PC-9 (cell line): ENCODE measurements around the gene KCNH1. TPM values are rescaled to one million over a fixed set of nuclear protein-coding genes. Genes with fewer than 3 reads are reported as not detected.
"Not testable (repeated sequence)": the region's sequence is repeated elsewhere in the genome, so short reads cannot be mapped to it uniquely, and the experiment has no call there.

Experiments
- BruUV-seq: library from RNA; stranded (reverse); fragments of 400-500 nt; replicated peaks from 2 replicates; lab custom pipeline; 2021; lab: Mats Ljungman, UMichigan
- CTCF ChIA-PET: fragments of 300-600 bp; sonication (Branson Sonifier 250); formaldehyde crosslinking; loops from one replicate; lab custom pipeline; 2022; ENCODE audit warnings: antibody characterized with exemption; lab: Charles Lee
- POLR2A ChIA-PET: fragments of 300-600 bp; sonication (Branson Sonifier 250); formaldehyde crosslinking; loops from one replicate; lab custom pipeline; 2022; ENCODE audit warnings: antibody characterized with exemption; ENCODE audit not compliant: unreplicated experiment; lab: Charles Lee
- DNase-seq, 2 experiments: peaks; one replicate each; pipeline versions ENCODE4 v3.0.0 to v3.0.0-alpha.2; 2015 to 2022; ENCODE audit warnings: mixed read lengths in 1 of 2
- H2AFZ ChIP-seq: fragments of 200-600 bp; sonication (generic); 2 replicates; pipeline ENCODE4 v1.8.1; 2017; ENCODE audit warnings: antibody characterized with exemption
- H3F3A ChIP-seq: fragments of 200-600 bp; sonication (generic); 2 replicates; pipeline ENCODE4 v1.8.1; 2017; ENCODE audit warnings: antibody characterized with exemption, mild to moderate bottlenecking, low read depth; ENCODE audit not compliant: insufficient read depth
- H3K27ac ChIP-seq: fragments of 200-600 bp; sonication (generic); 2 replicates; pipeline ENCODE4 v1.6.1; 2016; ENCODE audit warnings: mixed run types
- H3K27me3 ChIP-seq: fragments of 200-600 bp; sonication (generic); 2 replicates; pipeline ENCODE4 v1.6.1; 2016; ENCODE audit warnings: low read depth, mixed run types; ENCODE audit not compliant: insufficient read depth
- H3K36me3 ChIP-seq: fragments of 200-600 bp; sonication (generic); 2 replicates; pipeline ENCODE4 v1.6.1; 2016; ENCODE audit warnings: low read depth, mixed run types
- H3K4me1 ChIP-seq: fragments of 200-600 bp; sonication (generic); replicated peaks from 2 replicates; pipeline ENCODE4 v1.6.1; 2016; ENCODE audit warnings: mixed run types; ENCODE audit not compliant: insufficient read depth
- H3K4me2 ChIP-seq: fragments of 200-600 bp; sonication (generic); 2 replicates; pipeline ENCODE4 v1.6.1; 2017; ENCODE audit warnings: mixed run types
- H3K4me3 ChIP-seq: fragments of 200-600 bp; sonication (generic); 2 replicates; pipeline ENCODE4 v1.6.1; 2016; ENCODE audit warnings: mixed run types
- H3K79me2 ChIP-seq: fragments of 200-600 bp; sonication (generic); 2 replicates; pipeline ENCODE4 v1.6.1; 2017; ENCODE audit warnings: low read depth, mixed run types
- H3K9me2 ChIP-seq: fragments of 200-600 bp; sonication (generic); 2 replicates; pipeline ENCODE4 v1.8.1; 2017; ENCODE audit warnings: mild to moderate bottlenecking; ENCODE audit not compliant: insufficient read depth
- H3K9me3 ChIP-seq: fragments of 200-600 bp; sonication (generic); 2 replicates; pipeline ENCODE4 v1.8.1; 2016; ENCODE audit warnings: low read depth; ENCODE audit not compliant: insufficient read depth
- H4K20me1 ChIP-seq: fragments of 200-600 bp; sonication (generic); 2 replicates; pipeline ENCODE4 v1.8.1; 2017; ENCODE audit not compliant: insufficient read depth
- CTCF ChIP-seq: fragments of 200-600 bp; sonication (generic); conservative IDR thresholded peaks from 2 replicates; pipeline ENCODE4 v1.6.1; 2017; ENCODE audit warnings: mixed run types, antibody characterized with exemption, mild to moderate bottlenecking, moderate library complexity
- EZH2 ChIP-seq: fragments of 200-600 bp; sonication (generic); IDR thresholded peaks from 2 replicates; pipeline ENCODE4 v1.8.0; 2017; ENCODE audit warnings: antibody characterized with exemption, low read depth
- intact Hi-C: fragments of 100-400 bp; cut with micrococcal nuclease; formaldehyde crosslinking; loops from one replicate; pipeline ENCODE4 v1.10.0; 2022; ENCODE audit not compliant: unreplicated experiment
- total RNA-seq: library from RNA; stranded (reverse); gene quantifications from 2 replicates; pipeline ENCODE4 v1.2.3, GENCODE V29; 2021

Gene KCNH1
- total RNA-seq, 1 experiment from 2014 or later = not detected

GRCh38 chr1:211082824-211083223 is 51.1 kb downstream of the KCNH1 start:
- H4K20me1 ChIP-seq = no peaks in the 10 kb centered on the region
- no peaks in the 10 kb centered on the region for H3K9me3 ChIP-seq
- POLR2A ChIA-PET = no interaction called here
- H3F3A ChIP-seq = no peaks in the 10 kb centered on the region
- no peaks in the 10 kb centered on the region for H3K4me1 ChIP-seq
- no peaks in the 10 kb centered on the region for H3K79me2 ChIP-seq
- BruUV-seq = no TSS peak
- no peaks in the 10 kb centered on the region for H3K36me3 ChIP-seq
- no peak overlapping the region for H3K4me3 ChIP-seq
- TF ChIP-seq CTCF (no peak), EZH2 (no peak)
- H3K27me3 ChIP-seq = no peaks in the 10 kb centered on the region
- H3K9me2 ChIP-seq = no peaks in the 10 kb centered on the region
- H3K27ac ChIP-seq = no peak overlapping the region
- CTCF ChIA-PET = no interaction called here
- H3K4me2 ChIP-seq = peak overlapping the region; percentile 43; the same call in 1 of the 2 replicates
- no peak for DNase-seq
- intact Hi-C loops = no loop called here
- H2AFZ ChIP-seq = no peak overlapping the region

- H3K27me3 ChIP-seq, H3K36me3 ChIP-seq, H4K20me1 ChIP-seq, H3K9me3 ChIP-seq, H3K27ac ChIP-seq, H2AFZ ChIP-seq, H3F3A ChIP-seq, H3K4me3 ChIP-seq, H3K79me2 ChIP-seq, POLR2A ChIA-PET, H3K4me2 ChIP-seq, BruUV-seq, intact Hi-C loops, CTCF ChIA-PET, H3K9me2 ChIP-seq, H3K4me1 ChIP-seq, DNase-seq: not testable (repeated sequence)
Measured at GRCh38 chr1:211081447-211081846, 52.5 kb downstream of the KCNH1 start.

- Histone ChIP-seq H3K4me1 (no peaks in the 10 kb centered on the region), H3K4me2 (no peak overlapping the region), H4K20me1 (no peaks in the 10 kb centered on the region), H3K4me3 (no peak overlapping the region), H3K9me3 (no peaks in the 10 kb centered on the region), H3K27me3 (peaks cover 41% of the 10 kb centered on the region), H3K79me2 (no peaks in the 10 kb centered on the region), H3K36me3 (no peaks in the 10 kb centered on the region), H2AFZ (no peak overlapping the region), H3F3A (no peaks in the 10 kb centered on the region), H3K9me2 (no peaks in the 10 kb centered on the region), H3K27ac (no peak overlapping the region)
- no TSS peak for BruUV-seq
- DNase-seq = no peak
- intact Hi-C loops = no loop called here
- POLR2A ChIA-PET = interaction anchor here (0.5 kb wide), 1 partner anchor 847 kb away, joined by 10 read pairs; no protein-coding TSS in a partner anchor
- no peak for TF ChIP-seq CTCF
- no peak for TF ChIP-seq EZH2
- CTCF ChIA-PET = no interaction called here
Measured at GRCh38 chr1:211068976-211069375, 65.0 kb downstream of the KCNH1 start.

- Histone ChIP-seq H2AFZ (no peak overlapping the region), H3F3A (no peaks in the 10 kb centered on the region), H3K4me2 (no peak overlapping the region), H3K4me1 (no peaks in the 10 kb centered on the region), H3K27me3 (peaks cover 47% of the 10 kb centered on the region), H3K9me3 (no peaks in the 10 kb centered on the region), H3K79me2 (no peaks in the 10 kb centered on the region), H3K9me2 (no peaks in the 10 kb centered on the region), H3K4me3 (no peak overlapping the region), H3K27ac (no peak overlapping the region), H3K36me3 (no peaks in the 10 kb centered on the region), H4K20me1 (no peaks in the 10 kb centered on the region)
- ChIA-PET CTCF (no interaction called here), POLR2A (no interaction called here)
- intact Hi-C loops = no loop called here
- DNase-seq = no peak
- no TSS peak for BruUV-seq
- no peak for TF ChIP-seq EZH2
- TF ChIP-seq CTCF = no peak
Measured at GRCh38 chr1:211066781-211067384, 67.1 kb downstream of the KCNH1 start.

- BruUV-seq, DNase-seq, H3K27ac ChIP-seq, H3K79me2 ChIP-seq, intact Hi-C loops, H3F3A ChIP-seq, H3K4me1 ChIP-seq, H2AFZ ChIP-seq, H3K4me2 ChIP-seq, H3K9me2 ChIP-seq, H3K27me3 ChIP-seq, H3K36me3 ChIP-seq, CTCF ChIA-PET, H4K20me1 ChIP-seq, POLR2A ChIA-PET, H3K4me3 ChIP-seq, H3K9me3 ChIP-seq: not testable (repeated sequence)
Measured at GRCh38 chr1:211041838-211042237, 92.1 kb downstream of the KCNH1 start.
